SJSA1 (cell line): ENCODE results near the gene ADAM15. TPM values are rescaled to one million over a fixed set of nuclear protein-coding genes. Genes with fewer than 3 reads are reported as not detected.

ENCODE experiments used
- DNase-seq, 2 experiments: peaks; one replicate each; pipeline ENCODE4 v3.0.0-alpha.2; 2015 to 2020; ENCODE audit warnings: low spot score in 2 of 2, low read depth in 1 of 2
- H3K27ac ChIP-seq: fragments of 250-450 bp; sonication (Bioruptor Pico); 2 replicates; pipeline ENCODE4 v1.5.1; 2020; ENCODE audit warnings: mild to moderate bottlenecking, moderate library complexity
- H3K27me3 ChIP-seq: fragments of 250-450 bp; sonication (Bioruptor Pico); replicated peaks from 2 replicates; pipeline ENCODE4 v1.5.1; 2020; ENCODE audit warnings: mild to moderate bottlenecking, moderate library complexity
- H3K36me3 ChIP-seq: fragments of 250-450 bp; sonication (Bioruptor Pico); 2 replicates; pipeline ENCODE4 v1.5.1; 2020; ENCODE audit warnings: mild to moderate bottlenecking
- H3K4me1 ChIP-seq: fragments of 250-450 bp; sonication (Bioruptor Pico); replicated peaks from 2 replicates; pipeline ENCODE4 v1.6.1; 2021; ENCODE audit warnings: mild to moderate bottlenecking
- H3K4me3 ChIP-seq: fragments of 250-450 bp; sonication (Bioruptor Pico); 2 replicates; pipeline ENCODE4 v1.5.1; 2020; ENCODE audit warnings: mild to moderate bottlenecking
- H3K9me3 ChIP-seq: fragments of 250-450 bp; sonication (Bioruptor Pico); replicated peaks from 2 replicates; pipeline ENCODE4 v1.5.1; 2020; ENCODE audit warnings: mild to moderate bottlenecking
- total RNA-seq: library from RNA; depleted of rRNA; stranded (reverse); fragments of >200 nt; shearing (Covaris generic); gene quantifications from 2 replicates; pipeline ENCODE4 v1.2.3, GENCODE V29; 2014

Gene ADAM15
- total RNA-seq, 1 experiment from 2014 or later: 32.0 TPM

GRCh38 chr1:155044365-155044764 is 6.8 kb upstream of the ADAM15 start:
- no peaks in the 10 kb centered on the region for H3K9me3 ChIP-seq

GRCh38 chr1:155044812-155045657 is 6.1 kb upstream of the ADAM15 start:
- DNase-seq: peak; percentile 63 to 82
- Histone ChIP-seq H3K36me3 (no peaks in the 10 kb centered on the region), H3K9me3 (no peaks in the 10 kb centered on the region), H3K4me3 (no peak overlapping the region), H3K27me3 (no peaks in the 10 kb centered on the region), H3K27ac (no peak overlapping the region), H3K4me1 (peaks cover 20% of the 10 kb centered on the region)

More at GRCh38 chr1:155044365-155044764, 6.8 kb upstream of the ADAM15 start:
- Histone ChIP-seq H3K4me1 (peaks cover 14% of the 10 kb centered on the region), H3K27me3 (no peaks in the 10 kb centered on the region), H3K4me3 (no peak overlapping the region), H3K27ac (no peak overlapping the region), H3K36me3 (no peaks in the 10 kb centered on the region)
- DNase-seq: no peak

GRCh38 chr1:155048449-155049334 is 2.4 kb upstream of the ADAM15 start:
- Histone ChIP-seq H3K27ac (no peak overlapping the region), H3K9me3 (no peaks in the 10 kb centered on the region), H3K36me3 (no peaks in the 10 kb centered on the region), H3K27me3 (no peaks in the 10 kb centered on the region), H3K4me3 (no peak overlapping the region), H3K4me1 (peaks cover 44% of the 10 kb centered on the region)
- DNase-seq: no peak

GRCh38 chr1:155049651-155050559 is 1.2 kb upstream of the ADAM15 start:
- DNase-seq: peak in 1 of 2 experiments; percentile 37
- peak overlapping the region; percentile 31 for H3K27ac ChIP-seq

GRCh38 chr1:155051342-155051776 is 243 bp downstream of the ADAM15 start:
- no peak overlapping the region for H3K27ac ChIP-seq
- no peaks in the 10 kb centered on the region for H3K36me3 ChIP-seq
- DNase-seq: peak in 1 of 2 experiments; percentile 55
- H3K4me3 ChIP-seq: peak overlapping the region; percentile 50
- peaks cover 34% of the 10 kb centered on the region for H3K4me1 ChIP-seq
- H3K27me3 ChIP-seq: no peaks in the 10 kb centered on the region
- no peaks in the 10 kb centered on the region for H3K9me3 ChIP-seq

More at GRCh38 chr1:155049651-155050559, 1.2 kb upstream of the ADAM15 start:
- no peaks in the 10 kb centered on the region for H3K27me3 ChIP-seq
- H3K9me3 ChIP-seq: no peaks in the 10 kb centered on the region
- peaks cover 41% of the 10 kb centered on the region for H3K4me1 ChIP-seq
- peak overlapping the region; percentile 50 for H3K4me3 ChIP-seq
- H3K36me3 ChIP-seq: no peaks in the 10 kb centered on the region

- Histone ChIP-seq H3K4me3 (peak overlapping the region; percentile 50), H3K9me3 (no peaks in the 10 kb centered on the region), H3K36me3 (no peaks in the 10 kb centered on the region), H3K27ac (no peak overlapping the region), H3K27me3 (no peaks in the 10 kb centered on the region), H3K4me1 (peaks cover 34% of the 10 kb centered on the region)
- DNase-seq: peak in 1 of 2 experiments; percentile 37
Measured at GRCh38 chr1:155051777-155052398, 772 bp downstream of the ADAM15 start.

- H3K36me3 ChIP-seq: no peaks in the 10 kb centered on the region
- no peak overlapping the region for H3K27ac ChIP-seq
- H3K27me3 ChIP-seq: no peaks in the 10 kb centered on the region
- no peaks in the 10 kb centered on the region for H3K9me3 ChIP-seq
- no peak for DNase-seq
- peaks cover 34% of the 10 kb centered on the region for H3K4me1 ChIP-seq
- peak overlapping the region; percentile 50 for H3K4me3 ChIP-seq
Measured at GRCh38 chr1:155052439-155053395, 1.6 kb downstream of the ADAM15 start.

- Histone ChIP-seq H3K4me3 (no peak overlapping the region), H3K27me3 (no peaks in the 10 kb centered on the region), H3K36me3 (no peaks in the 10 kb centered on the region), H3K9me3 (no peaks in the 10 kb centered on the region), H3K27ac (no peak overlapping the region), H3K4me1 (peaks cover 34% of the 10 kb centered on the region)
- DNase-seq: no peak
Measured at GRCh38 chr1:155053531-155054105, 2.5 kb downstream of the ADAM15 start.

- no peak overlapping the region for H3K27ac ChIP-seq
- peaks cover 9% of the 10 kb centered on the region for H3K4me1 ChIP-seq
- no peak for DNase-seq
- no peak overlapping the region for H3K4me3 ChIP-seq
- no peaks in the 10 kb centered on the region for H3K27me3 ChIP-seq
- no peaks in the 10 kb centered on the region for H3K36me3 ChIP-seq
- no peaks in the 10 kb centered on the region for H3K9me3 ChIP-seq
Measured at GRCh38 chr1:155057104-155057503, 6.0 kb downstream of the ADAM15 start.

GRCh38 chr1:155057788-155058211 is 6.7 kb downstream of the ADAM15 start:
- H3K9me3 ChIP-seq: no peaks in the 10 kb centered on the region
- no peak for DNase-seq
- no peak overlapping the region for H3K27ac ChIP-seq
- H3K4me1 ChIP-seq: peaks cover 5% of the 10 kb centered on the region
- H3K36me3 ChIP-seq: no peaks in the 10 kb centered on the region
- no peaks in the 10 kb centered on the region for H3K27me3 ChIP-seq
- H3K4me3 ChIP-seq: no peak overlapping the region

- Histone ChIP-seq H3K4me1 (peaks cover 21% of the 10 kb centered on the region), H3K36me3 (no peaks in the 10 kb centered on the region), H3K27ac (no peak overlapping the region), H3K27me3 (no peaks in the 10 kb centered on the region), H3K4me3 (no peak overlapping the region), H3K9me3 (0 out of 2 replicates have a peak, but pooled peaks cover 2% of the 10 kb centered on the region)
- DNase-seq: no peak
Measured at GRCh38 chr1:155060736-155061135, 9.6 kb downstream of the ADAM15 start.
